MM.1S (cell line): ENCODE results near the gene TPST1.
A peak's percentile ranks its signal among the peaks of the same experiment; 100 is the strongest.
"Not testable (repeated sequence)": the region's sequence is repeated elsewhere in the genome, so short reads cannot be mapped to it uniquely, and the experiment has no call there.

Source experiments
- DNase-seq: peaks from one replicate; pipeline ENCODE4 v3.0.0-alpha.2; 2015
- H2AFZ ChIP-seq: fragments of 300-600 bp; sonication (generic); 2 replicates; pipeline ENCODE4 v1.6.0; 2016; ENCODE audit warnings: antibody characterized with exemption, low read length
- H3F3A ChIP-seq: fragments of 300-600 bp; sonication (generic); 2 replicates; pipeline ENCODE4 v1.6.1; 2016; ENCODE audit warnings: mild to moderate bottlenecking, antibody characterized with exemption, low read length, moderate library complexity, mixed read lengths; ENCODE audit not compliant: insufficient read depth
- H3K27ac ChIP-seq: fragments of 300-600 bp; sonication (generic); 2 replicates; pipeline ENCODE4 v1.5.1; 2016; ENCODE audit warnings: mild to moderate bottlenecking, low read length
- H3K27me3 ChIP-seq: fragments of 300-600 bp; sonication (generic); replicated peaks from 2 replicates; pipeline ENCODE4 v1.6.0; 2016; ENCODE audit warnings: low read length; ENCODE audit not compliant: insufficient read depth
- H3K36me3 ChIP-seq: fragments of 300-600 bp; sonication (generic); replicated peaks from 2 replicates; pipeline ENCODE4 v1.6.1; 2016; ENCODE audit warnings: mild to moderate bottlenecking, low read length, mixed read lengths; ENCODE audit not compliant: insufficient read depth
- H3K4me1 ChIP-seq: fragments of 300-600 bp; sonication (generic); 2 replicates; pipeline ENCODE4 v1.6.1; 2016; ENCODE audit warnings: low read length, mixed read lengths
- H3K4me2 ChIP-seq: fragments of 300-600 bp; sonication (generic); 2 replicates; pipeline ENCODE4 v1.6.0; 2016; ENCODE audit warnings: low read depth, low read length
- H3K4me3 ChIP-seq: fragments of 300-600 bp; sonication (generic); 2 replicates; pipeline ENCODE4 v1.5.1; 2016; ENCODE audit warnings: low read length, mixed read lengths
- H3K79me2 ChIP-seq: fragments of 300-600 bp; sonication (generic); 2 replicates; pipeline ENCODE4 v1.6.1; 2016; ENCODE audit warnings: mixed run types, low read length, mixed read lengths
- H3K9ac ChIP-seq: fragments of 300-600 bp; sonication (generic); 2 replicates; pipeline ENCODE4 v1.6.1; 2016; ENCODE audit warnings: low read length, mixed read lengths
- H3K9me2 ChIP-seq: fragments of 300-600 bp; sonication (generic); replicated peaks from 2 replicates; pipeline ENCODE4 v1.6.1; 2016; ENCODE audit warnings: mild to moderate bottlenecking, low read length, mixed read lengths; ENCODE audit not compliant: insufficient read depth
- H3K9me3 ChIP-seq: fragments of 300-600 bp; sonication (generic); replicated peaks from 2 replicates; pipeline ENCODE4 v1.6.1; 2016; ENCODE audit warnings: mild to moderate bottlenecking, low read length, mixed read lengths; ENCODE audit not compliant: insufficient read depth
- H4K20me1 ChIP-seq: fragments of 300-600 bp; sonication (generic); 2 replicates; pipeline ENCODE4 v1.6.1; 2016; ENCODE audit warnings: mild to moderate bottlenecking, low read length, moderate library complexity, mixed read lengths; ENCODE audit not compliant: insufficient read depth
- CTCF ChIP-seq: fragments of 300-600 bp; sonication (generic); IDR thresholded peaks from 2 replicates; pipeline ENCODE4 v1.5.1; 2016; ENCODE audit warnings: antibody characterized with exemption, low read length, mixed read lengths
- EZH2 ChIP-seq: fragments of 300-600 bp; sonication (generic); optimal IDR thresholded peaks from 2 replicates; pipeline ENCODE3; 2017; ENCODE audit warnings: low read depth, mild to moderate bottlenecking, antibody characterized with exemption, low read length, mixed read lengths
- EZH2phosphoT487 ChIP-seq: fragments of 300-600 bp; sonication (generic); IDR thresholded peaks from 2 replicates; pipeline ENCODE4 v1.6.1; 2018; ENCODE audit warnings: antibody characterized with exemption, low read length

TPST1 gene

GRCh38 chr7:66204822-66205740, at the start of gene TPST1:
TPST1 (plus strand) TSS chr7:66205334; CDS start chr7:66240426, 35,092 bp downstream.
- Histone ChIP-seq H3K27ac (no peak within 1 kb of the TSS), H3K9me2 (no peaks in the 10 kb centered on the region), H3K36me3 (no peaks in the 10 kb centered on the region), H3K79me2 (peaks cover 23% of the 10 kb centered on the region), H2AFZ (peak within 1 kb of the TSS; percentile 72), H3K4me3 (peak within 1 kb of the TSS; percentile 93), H4K20me1 (no peaks in the 10 kb centered on the region), H3K4me2 (peak within 1 kb of the TSS; percentile 75), H3K9ac (peak within 1 kb of the TSS; percentile 77), H3K9me3 (no peaks in the 10 kb centered on the region), H3K4me1 (no peaks in the 10 kb centered on the region), H3F3A (no peaks in the 10 kb centered on the region), H3K27me3 (no peaks in the 10 kb centered on the region)
- TF ChIP-seq EZH2phosphoT487 (no peak), CTCF (peak; percentile 63), EZH2 (no peak)
- DNase-seq = peak; percentile 89

- H3K27ac ChIP-seq, H3K4me2 ChIP-seq, H3K4me1 ChIP-seq, H2AFZ ChIP-seq, H3F3A ChIP-seq, H3K9ac ChIP-seq, H3K9me2 ChIP-seq, H3K27me3 ChIP-seq, DNase-seq, H3K4me3 ChIP-seq, H4K20me1 ChIP-seq, H3K79me2 ChIP-seq, H3K9me3 ChIP-seq: not testable (repeated sequence)
- H3K36me3 ChIP-seq = peaks cover 14% of the 10 kb centered on the region
Observed at GRCh38 chr7:66156035-66156434, 49.1 kb upstream of the TPST1 start.

- no peaks in the 10 kb centered on the region for H3F3A ChIP-seq
- DNase-seq = no peak
- H4K20me1 ChIP-seq = no peaks in the 10 kb centered on the region
- H3K9me3 ChIP-seq = no peaks in the 10 kb centered on the region
- no peaks in the 10 kb centered on the region for H3K79me2 ChIP-seq
- H3K27ac ChIP-seq = no peak overlapping the region
- no peak for TF ChIP-seq EZH2
- no peak for TF ChIP-seq EZH2phosphoT487
- no peak for TF ChIP-seq CTCF
- no peaks in the 10 kb centered on the region for H3K27me3 ChIP-seq
- H3K4me2 ChIP-seq = no peak overlapping the region
- H3K4me1 ChIP-seq = no peaks in the 10 kb centered on the region
- H3K36me3 ChIP-seq = peaks cover 11% of the 10 kb centered on the region
- H3K9ac ChIP-seq = no peak overlapping the region
- H2AFZ ChIP-seq = no peak overlapping the region
- H3K9me2 ChIP-seq = no peaks in the 10 kb centered on the region
- H3K4me3 ChIP-seq = no peak overlapping the region
Observed at GRCh38 chr7:66157060-66157459, 48.1 kb upstream of the TPST1 start.

- no peak overlapping the region for H3K4me3 ChIP-seq
- no peak overlapping the region for H3K27ac ChIP-seq
- no peaks in the 10 kb centered on the region for H4K20me1 ChIP-seq
- no peak overlapping the region for H2AFZ ChIP-seq
- no peak for DNase-seq
- no peaks in the 10 kb centered on the region for H3F3A ChIP-seq
- H3K36me3 ChIP-seq = no peaks in the 10 kb centered on the region
- H3K9ac ChIP-seq = no peak overlapping the region
- H3K79me2 ChIP-seq = no peaks in the 10 kb centered on the region
- no peaks in the 10 kb centered on the region for H3K9me2 ChIP-seq
- TF ChIP-seq EZH2 = no peak
- TF ChIP-seq EZH2phosphoT487 = no peak
- TF ChIP-seq CTCF = no peak
- no peak overlapping the region for H3K4me2 ChIP-seq
- no peaks in the 10 kb centered on the region for H3K27me3 ChIP-seq
- H3K4me1 ChIP-seq = no peaks in the 10 kb centered on the region
- no peaks in the 10 kb centered on the region for H3K9me3 ChIP-seq
Observed at GRCh38 chr7:66162622-66163021, 42.5 kb upstream of the TPST1 start.
